Upper lobe of left lung (tissue), 4 donors: ENCODE measurements around the gene RAI1.

Experiments
- CTCF ChIP-seq, 6 experiments: fragments of 450-650 bp in 4 of 6; fragments of 200-600 bp in 2 of 6; sonication (generic) in 2 of 6; IDR thresholded peaks; one replicate each; pipeline ENCODE4 v1.5.1; 2016 to 2019; ENCODE audit warnings: antibody characterized with exemption in 6 of 6
- EP300 ChIP-seq, 4 donors: sonication (generic); formaldehyde crosslinking; IDR thresholded peaks; one replicate each; pipeline ENCODE4 v1.5.1; 2017; ENCODE audit warnings: antibody characterized with exemption in 4 of 4, control low read depth in 2 of 4
- POLR2A ChIP-seq, 4 donors: fragments of 450-650 bp; IDR thresholded peaks; one replicate each; pipeline ENCODE4 v1.5.1; 2016 to 2017; ENCODE audit warnings: antibody characterized with exemption in 4 of 4, mild to moderate bottlenecking in 2 of 4
- POLR2AphosphoS5 ChIP-seq, 2 donors: sonication (generic); formaldehyde crosslinking; IDR thresholded peaks; one replicate each; pipeline ENCODE4 v1.5.1; 2017; ENCODE audit warnings: antibody characterized with exemption in 2 of 2

GRCh38 chr17:17847118-17847689 lies 165.9 kb downstream of the RAI1 start:
- TF ChIP-seq CTCF (IDR thresholded peaks at IDR 0.05) = no peak
- TF ChIP-seq POLR2A (IDR thresholded peaks at IDR 0.05) = no peak
- TF ChIP-seq EP300 (IDR thresholded peaks at IDR 0.05) = no peak
- no peak for TF ChIP-seq POLR2AphosphoS5 (IDR thresholded peaks at IDR 0.05)
